K562 (cell line): Measurements from ENCODE around the gene LHX3. TPM values are rescaled to one million over a fixed set of nuclear protein-coding genes. Genes with fewer than 3 reads are reported as not detected.
A peak's percentile ranks its signal among the peaks of the same experiment; 100 is the strongest.

Experiments
- ARID1B ChIP-seq: fragments of 450-650 bp; IDR thresholded peaks from 2 replicates; pipeline ENCODE4 v1.6.1; 2016; ENCODE audit warnings: antibody characterized with exemption, mild to moderate bottlenecking, inconsistent platforms
- CBX3 ChIP-seq, 2 experiments: IDR thresholded peaks; 1 replicate in 1 of 2; 2 replicates in 1 of 2; pipeline ENCODE4 v1.6.1; 2012; ENCODE audit warnings: inconsistent platforms in 2 of 2, low read length in 2 of 2, borderline replicate concordance in 1 of 2, control low read depth in 1 of 2
- CBX5 ChIP-seq: IDR thresholded peaks from 2 replicates; pipeline ENCODE4 v1.6.1; 2014; ENCODE audit warnings: low read depth, borderline replicate concordance
- CREM ChIP-seq: IDR thresholded peaks from 2 replicates; pipeline ENCODE4 v1.6.1; 2014; ENCODE audit warnings: antibody characterized with exemption, low read depth
- GABPB1 ChIP-seq: sonication (generic); formaldehyde crosslinking; IDR thresholded peaks from 2 replicates; pipeline ENCODE4 v1.8.0; 2022; ENCODE audit warnings: mild to moderate bottlenecking, missing genetic modification reagents
- HDAC8 ChIP-seq: fragments of 450-650 bp; IDR thresholded peaks from 2 replicates; pipeline ENCODE4 v1.6.1; 2016; ENCODE audit warnings: mild to moderate bottlenecking, missing genetic modification characterization, moderate library complexity, missing compliant biosample characterization
- MECOM ChIP-seq: fragments of 250-450 bp; sonication (Bioruptor Pico); IDR thresholded peaks from 2 replicates; pipeline ENCODE4 v1.8.0; 2022; ENCODE audit warnings: inconsistent platforms
- MXI1 ChIP-seq: IDR thresholded peaks from 2 replicates; pipeline ENCODE4 v1.6.1; 2011; ENCODE audit warnings: low read depth, mild to moderate bottlenecking, improper control_type of control experiment, low read length
- NCOA1 ChIP-seq: fragments of 450-650 bp; IDR thresholded peaks from 2 replicates; pipeline ENCODE4 v1.6.1; 2016; ENCODE audit warnings: low read depth
- NFE2 ChIP-seq: IDR thresholded peaks from 2 replicates; pipeline ENCODE4 v1.6.1; 2014; ENCODE audit warnings: antibody characterized with exemption, low read depth
- NFIX ChIP-seq: fragments of 250-450 bp; sonication (Bioruptor Pico); IDR thresholded peaks from 2 replicates; pipeline ENCODE4 v1.4.0; 2020; ENCODE audit warnings: low read depth, mild to moderate bottlenecking, moderate library complexity
- NFYB ChIP-seq: IDR thresholded peaks from 2 replicates; pipeline ENCODE4 v1.6.1; 2011; ENCODE audit warnings: mild to moderate bottlenecking, moderate library complexity; ENCODE audit not compliant: insufficient read length; ENCODE audit errors: extremely low read depth
- POLR3G ChIP-seq: IDR thresholded peaks from 2 replicates; pipeline ENCODE4 v1.6.1; 2011; ENCODE audit not compliant: insufficient read length, insufficient replicate concordance; ENCODE audit errors: extremely low read depth
- RB1 ChIP-seq: fragments of 450-650 bp; IDR thresholded peaks from 2 replicates; pipeline ENCODE4 v1.6.1; 2017; ENCODE audit warnings: low read depth, mild to moderate bottlenecking
- RNF2 ChIP-seq: sonication (generic); IDR thresholded peaks from 2 replicates; pipeline ENCODE4 v1.6.1; 2016
- RNF219 ChIP-seq: fragments of 250-450 bp; sonication (Bioruptor Pico); IDR thresholded peaks from 2 replicates; pipeline ENCODE4 v1.5.0; 2022; ENCODE audit warnings: mild to moderate bottlenecking
- SREBF1 ChIP-seq: fragments of 150-350 bp; IDR thresholded peaks from 2 replicates; pipeline ENCODE4 v1.6.1; 2014; ENCODE audit warnings: antibody characterized with exemption, low read depth, low read length, borderline replicate concordance
- TCFL5 ChIP-seq: fragments of 250-450 bp; sonication (Bioruptor Pico); conservative IDR thresholded peaks from 2 replicates; pipeline ENCODE4 v1.6.1; 2021; ENCODE audit warnings: mild to moderate bottlenecking, moderate library complexity, matching md5 sums
- TRIM24 ChIP-seq, 2 experiments: fragments of 450-650 bp; IDR thresholded peaks; 2 replicates each; pipeline ENCODE4 v1.6.1; 2016
- ZBTB1 ChIP-seq: sonication (generic); formaldehyde crosslinking; IDR thresholded peaks from 2 replicates; pipeline ENCODE4 v1.8.1; 2023; ENCODE audit warnings: missing genetic modification reagents, low read depth, mild to moderate bottlenecking, borderline replicate concordance
- ZNF165 ChIP-seq: fragments of 250-450 bp; sonication (Bioruptor Pico); IDR thresholded peaks from 2 replicates; pipeline ENCODE4 v1.4.0; 2020; ENCODE audit warnings: borderline replicate concordance
- ZNF274 ChIP-seq: IDR thresholded peaks from 2 replicates; pipeline ENCODE4 v1.6.1; 2011; ENCODE audit warnings: low read depth, mild to moderate bottlenecking, low read length, moderate library complexity, borderline replicate concordance
- ZNF431 ChIP-seq: sonication (generic); formaldehyde crosslinking; IDR thresholded peaks from 2 replicates; pipeline ENCODE4 v1.8.0; 2022; ENCODE audit warnings: mild to moderate bottlenecking, missing genetic modification reagents
- ZNF512 ChIP-seq: IDR thresholded peaks from 2 replicates; pipeline ENCODE4 v1.6.1; 2016; ENCODE audit warnings: missing genetic modification characterization, missing compliant biosample characterization
- polyA plus RNA-seq, 8 experiments: library from polyadenylated mRNA; depleted of rRNA in 4 of 8; stranded (reverse) in 5 of 8; unstranded in 3 of 8; fragments of >200 nt; fragmentation: Nextera tagmentation in 2 of 8; fragmentation: Illumina TruSeq in 1 of 8; extraction: Ambion mirVana in 2 of 8; extraction: Trizol in 1 of 8; gene quantifications; 2 replicates each; pipeline versions ENCODE4 v1.2.1 to v1.2.3, GENCODE V29; 2011 to 2014; ENCODE audit warnings: inconsistent platforms in 1 of 8, missing spikeins in 1 of 8
- total RNA-seq, 7 experiments: library from RNA; depleted of rRNA in 6 of 7; stranded (reverse); fragments of >200 nt in 6 of 7; fragmentation: Illumina TruSeq in 2 of 7; extraction: Trizol in 2 of 7; gene quantifications; 2 replicates each; pipeline versions ENCODE4 v1.2.1 to v1.2.3, GENCODE V29; 2011 to 2021; ENCODE audit warnings: low replicate concordance in 1 of 7
- TF ChIP-seq, protein P1 (sequence below): fragments of 250-450 bp; sonication (Bioruptor Pico); IDR thresholded peaks from 2 replicates; pipeline ENCODE4 v1.9.0; 2021; ENCODE audit warnings: mild to moderate bottlenecking
- TF ChIP-seq, protein P2 (sequence below): fragments of 250-450 bp; sonication (Bioruptor Pico); IDR thresholded peaks from 2 replicates; pipeline ENCODE4 v1.8.0; 2021; ENCODE audit warnings: borderline replicate concordance, mild to moderate bottlenecking, moderate library complexity; ENCODE audit not compliant: poor library complexity, severe bottlenecking

LHX3 gene
- total and polyA plus RNA-seq, 9 of the 15 experiments (the other 6 are each of a cell fraction or from before 2014, with no cell fraction given): 0.09 TPM; not detected in 8

GRCh38 chr9:136206602-136207275 lies 1.8 kb upstream of the LHX3 start (continued):
- 0 out of 2 replicates have a peak, but pooled peaks have one; percentile 55 for TF ChIP-seq TCFL5
- no peak for TF ChIP-seq NFIX
- peak; percentile 73; the same call in 1 of the 2 replicates for TF ChIP-seq MECOM (CRISPR knock-in tag)
- no peak for TF ChIP-seq CBX3 (IDR thresholded peaks at IDR 0.05; ENCODE audit: borderline replicate concordance in 1 of 2, low read length in 2 of 2)
- peak; percentile 24; the same call in 1 of the 2 replicates for TF ChIP-seq NFE2
- no peak for TF ChIP-seq NFYB
- no peak for TF ChIP-seq POLR3G
- TF ChIP-seq ZNF274: no peak
- TF ChIP-seq MXI1: no peak
- peak; percentile 78; the same call in 1 of the 2 replicates for TF ChIP-seq NCOA1
- no peak for TF ChIP-seq ZNF431 (CRISPR knock-in tag)
- 0 out of 2 replicates have a peak, but pooled peaks have one; percentile 19 for TF ChIP-seq ZNF165 (CRISPR knock-in tag)
- peak; percentile 97 for TF ChIP-seq RNF2
- TF ChIP-seq, protein P1, sequence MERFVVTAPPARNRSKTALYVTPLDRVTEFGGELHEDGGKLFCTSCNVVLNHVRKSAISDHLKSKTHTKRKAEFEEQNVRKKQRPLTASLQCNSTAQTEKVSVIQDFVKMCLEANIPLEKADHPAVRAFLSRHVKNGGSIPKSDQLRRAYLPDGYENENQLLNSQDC: no peak
- TF ChIP-seq RB1: no peak
- no peak for TF ChIP-seq SREBF1
- TF ChIP-seq CREM: peak; percentile 57
- TF ChIP-seq HDAC8 (tag): peak; percentile 94
- TF ChIP-seq ZBTB1 (CRISPR knock-in tag): no peak; the same call in 1 of the 2 replicates
- TF ChIP-seq ARID1B: peak; percentile 52; the same call in 1 of the 2 replicates
- peak; percentile 49 to 74; a peak in 2 of 4 replicates for TF ChIP-seq TRIM24 (IDR thresholded peaks at IDR 0.05)
- no peak for TF ChIP-seq CBX5
- no peak for TF ChIP-seq ZNF512 (tag)
- peak; percentile 47; the same call in 1 of the 2 replicates for TF ChIP-seq GABPB1 (CRISPR knock-in tag)
- TF ChIP-seq RNF219 (CRISPR knock-in tag): 0 out of 2 replicates have a peak, but pooled peaks have one; percentile 29
- TF ChIP-seq, protein P2, sequence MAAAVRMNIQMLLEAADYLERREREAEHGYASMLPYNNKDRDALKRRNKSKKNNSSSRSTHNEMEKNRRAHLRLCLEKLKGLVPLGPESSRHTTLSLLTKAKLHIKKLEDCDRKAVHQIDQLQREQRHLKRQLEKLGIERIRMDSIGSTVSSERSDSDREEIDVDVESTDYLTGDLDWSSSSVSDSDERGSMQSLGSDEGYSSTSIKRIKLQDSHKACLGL (CRISPR knock-in tag): no peak
